ENCODE data around the gene POLR3H. TPM values are rescaled to one million over a fixed set of nuclear protein-coding genes. Genes with fewer than 3 reads are reported as not detected.
A peak's percentile ranks its signal among the peaks of the same experiment; 100 is the strongest.

Gene POLR3H
- total RNA-seq, 4 donors from 2014 or later, result 5.6 to 8.4 (median 7.0) TPM

- DNase-seq, result no peak
- no peak overlapping the region for H3K27ac ChIP-seq
- peaks cover 0 to 29% (median 8%) of the 10 kb centered on the region in 4 donors for H3K36me3 ChIP-seq
- H3K27me3 ChIP-seq, result no peaks in the 10 kb centered on the region
- H3K4me3 ChIP-seq, result no peak overlapping the region
- intact Hi-C loops (cut with DNase I; ENCODE audit: low total_unique reads), result no loop called here
- no peaks in the 10 kb centered on the region for H3K9me3 ChIP-seq
- TF ChIP-seq POLR2AphosphoS5 (IDR thresholded peaks at IDR 0.05) (peak in 1 of 3 donors; percentile 3), POLR2A (IDR thresholded peaks at IDR 0.05) (no peak)
- H3K4me1 ChIP-seq, result peaks cover 0 to 9% (median 2%) of the 10 kb centered on the region in 4 donors
- in situ Hi-C loops (cut with MboI; ENCODE audit: low pct_ligation_motif_present in 1 of 4, low pct_unique_long_range_greater_than_20kb in 1 of 4, low sequenced_read_pairs in 3 of 4), result no loop called here
- 83 to 100% methylated on average over 1 to 18 of the region's 18 CpGs for WGBS, 2 donors (ENCODE audit: low coverage in 1 of 2)
These were observed 13.2 kb downstream of the POLR3H start for GRCh38 chr22:41530890-41531714.

DNA sequence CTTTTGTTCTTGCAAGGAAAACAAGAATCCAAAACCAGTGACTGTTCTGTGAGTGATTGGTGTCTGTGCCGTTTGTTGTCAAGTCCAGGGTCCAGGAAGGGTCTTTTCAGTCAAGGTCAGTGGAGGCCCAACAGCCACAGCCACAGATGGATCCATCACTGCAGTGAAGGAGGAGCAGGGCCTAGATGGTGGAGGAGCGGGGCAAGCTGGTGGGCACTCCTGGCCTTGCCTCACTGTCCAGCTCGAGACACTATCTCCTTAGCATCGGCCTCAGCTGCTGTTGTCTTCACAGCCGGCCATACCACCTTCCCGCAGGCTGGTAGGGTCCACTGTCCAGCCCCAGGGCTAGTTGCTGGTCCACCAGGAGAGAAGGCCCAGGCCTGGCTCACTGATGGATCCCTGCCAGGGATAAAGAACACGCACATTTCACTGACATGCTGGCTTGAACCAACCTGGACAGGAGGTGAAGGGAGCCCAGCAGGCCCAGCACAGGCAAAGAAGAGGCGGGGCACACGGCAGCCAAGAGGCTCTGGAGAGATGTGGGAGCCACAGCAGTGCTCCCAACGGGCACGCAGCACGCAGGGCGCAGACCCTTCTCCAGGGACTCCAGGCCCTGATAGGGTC lies 15.2 kb downstream of the POLR3H start:
- Histone ChIP-seq H3K27ac (no peak overlapping the region), H3K27me3 (no peaks in the 10 kb centered on the region), H3K36me3 (peaks cover 0 to 35% (median 13%) of the 10 kb centered on the region in 4 donors), H3K4me1 (peaks cover 10 to 18% (median 17%) of the 10 kb centered on the region in 4 donors), H3K9me3 (no peaks in the 10 kb centered on the region), H3K4me3 (no peak overlapping the region)
- in situ Hi-C loops (cut with MboI; ENCODE audit: low pct_ligation_motif_present in 1 of 4, low pct_unique_long_range_greater_than_20kb in 1 of 4, low sequenced_read_pairs in 3 of 4) (loop anchor here in 1 of 4 donors (5.0 kb wide), 1 partner anchor 127 kb away; no protein-coding TSS in a partner anchor), intact Hi-C loops (cut with DNase I; ENCODE audit: low total_unique reads) (no loop called here)
- TF ChIP-seq POLR2A (IDR thresholded peaks at IDR 0.05) (peak; percentile 3), CTCF (IDR thresholded peaks at IDR 0.05) (no peak), EP300 (IDR thresholded peaks at IDR 0.05; ENCODE audit: low read depth) (no peak)
- no peak for DNase-seq
- 82% methylated on average over 9 of the region's 13 CpGs; no CpG with 5 or more reads in 1 of the 2 donors for WGBS, 2 donors (ENCODE audit: low coverage in 1 of 2)

- no peak for DNase-seq
- H3K27ac ChIP-seq, result no peak overlapping the region
- H3K27me3 ChIP-seq, result no peaks in the 10 kb centered on the region
- no peak overlapping the region for H3K4me3 ChIP-seq
- peaks cover 0 to 37% (median 13%) of the 10 kb centered on the region in 4 donors for H3K36me3 ChIP-seq
- H3K4me1 ChIP-seq, result peaks cover 17 to 24% (median 21%) of the 10 kb centered on the region in 4 donors
- in situ Hi-C loops (cut with MboI; ENCODE audit: low pct_ligation_motif_present in 1 of 4, low pct_unique_long_range_greater_than_20kb in 1 of 4, low sequenced_read_pairs in 3 of 4), result loop anchor here in 1 of 4 donors (5.0 kb wide), 1 partner anchor 126 kb away; no protein-coding TSS in a partner anchor
- H3K9me3 ChIP-seq, result no peaks in the 10 kb centered on the region
- TF ChIP-seq CTCF (IDR thresholded peaks at IDR 0.05), result no peak
- TF ChIP-seq POLR2A (IDR thresholded peaks at IDR 0.05), result no peak
- no peak for TF ChIP-seq EP300 (IDR thresholded peaks at IDR 0.05; ENCODE audit: low read depth)
- no peak for TF ChIP-seq POLR2AphosphoS5 (IDR thresholded peaks at IDR 0.05)
- intact Hi-C loops (cut with DNase I; ENCODE audit: low total_unique reads), result no loop called here
- WGBS, 2 donors (ENCODE audit: low coverage in 1 of 2), result 72% methylated on average over 15 of the region's 16 CpGs; no CpG with 5 or more reads in 1 of the 2 donors
These were observed 16.0 kb downstream of the POLR3H start for GRCh38 chr22:41528132-41528766.

DNA sequence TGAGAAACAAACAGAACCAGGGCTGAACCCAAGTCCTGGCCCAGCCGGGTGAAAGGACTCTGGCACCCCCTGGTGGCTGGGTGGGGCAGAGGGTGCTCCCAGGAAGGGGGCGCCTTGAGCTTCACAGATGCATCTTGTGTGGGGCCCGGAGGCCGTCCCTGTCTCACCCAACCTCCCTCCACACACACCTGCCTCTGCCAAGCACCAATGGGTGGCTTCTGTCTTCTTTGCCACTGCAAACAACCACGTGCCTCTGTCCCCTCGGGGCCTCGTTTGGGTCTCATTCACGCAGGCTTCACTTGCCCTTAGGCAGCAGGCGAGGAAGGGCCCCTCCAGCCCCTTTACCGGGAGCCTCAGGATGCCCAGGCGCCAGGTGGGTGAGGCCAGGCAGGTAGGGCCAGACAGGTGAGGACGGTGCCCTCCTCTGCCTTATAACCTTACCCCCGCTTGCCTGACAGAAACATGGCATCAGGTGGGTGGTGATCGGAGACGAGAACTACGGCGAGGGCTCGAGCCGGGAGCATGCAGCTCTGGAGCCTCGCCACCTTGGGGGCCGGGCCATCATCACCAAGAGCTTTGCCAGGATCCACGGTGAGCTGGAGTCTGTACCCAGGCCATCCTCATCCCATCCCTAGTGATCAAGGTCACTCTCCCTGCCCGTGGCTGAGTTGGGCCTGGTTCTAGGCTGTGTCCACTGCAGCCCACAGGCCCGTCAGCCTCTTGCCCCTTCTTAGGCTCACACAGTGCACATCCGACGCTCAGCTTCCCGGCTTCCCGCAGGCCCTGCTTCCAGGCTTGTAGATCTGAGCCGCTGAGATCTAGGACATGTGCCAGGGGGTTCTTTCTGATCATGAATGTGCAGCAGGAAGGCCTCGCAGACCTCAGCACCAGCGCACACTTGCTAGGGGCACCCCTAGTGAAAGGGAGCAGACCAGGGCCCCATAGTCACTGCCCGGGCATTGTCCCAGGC lies 17.2 kb downstream of the POLR3H start:
- Histone ChIP-seq H3K27me3 (no peaks in the 10 kb centered on the region), H3K36me3 (peaks cover 0 to 40% (median 13%) of the 10 kb centered on the region in 4 donors), H3K27ac (peak overlapping the region; percentile 75 to 86 (median 80)), H3K4me3 (no peak overlapping the region), H3K9me3 (no peaks in the 10 kb centered on the region), H3K4me1 (peaks cover 17 to 25% (median 22%) of the 10 kb centered on the region in 4 donors)
- intact Hi-C loops (cut with DNase I; ENCODE audit: low total_unique reads), result no loop called here
- TF ChIP-seq POLR2A (IDR thresholded peaks at IDR 0.05) (no peak), CTCF (IDR thresholded peaks at IDR 0.05) (peak; percentile 78 to 89 (median 83))
- DNase-seq, result peak; percentile 55
- in situ Hi-C loops (cut with MboI; ENCODE audit: low pct_ligation_motif_present in 1 of 4, low pct_unique_long_range_greater_than_20kb in 1 of 4, low sequenced_read_pairs in 3 of 4), result loop anchor here in 1 of 4 donors (5.0 kb wide), 1 partner anchor 125 kb away; no protein-coding TSS in a partner anchor
- WGBS, 2 donors (ENCODE audit: low coverage in 1 of 2), result 67 to 76% methylated on average over 3 to 29 of the region's 32 CpGs
